Measurements from ENCODE around the gene ENO2.
A peak's percentile ranks its signal among the peaks of the same experiment; 100 is the strongest.
"Not testable (repeated sequence)": the region's sequence is repeated elsewhere in the genome, so short reads cannot be mapped to it uniquely, and the experiment has no call there.

ENO2 gene

DNA sequence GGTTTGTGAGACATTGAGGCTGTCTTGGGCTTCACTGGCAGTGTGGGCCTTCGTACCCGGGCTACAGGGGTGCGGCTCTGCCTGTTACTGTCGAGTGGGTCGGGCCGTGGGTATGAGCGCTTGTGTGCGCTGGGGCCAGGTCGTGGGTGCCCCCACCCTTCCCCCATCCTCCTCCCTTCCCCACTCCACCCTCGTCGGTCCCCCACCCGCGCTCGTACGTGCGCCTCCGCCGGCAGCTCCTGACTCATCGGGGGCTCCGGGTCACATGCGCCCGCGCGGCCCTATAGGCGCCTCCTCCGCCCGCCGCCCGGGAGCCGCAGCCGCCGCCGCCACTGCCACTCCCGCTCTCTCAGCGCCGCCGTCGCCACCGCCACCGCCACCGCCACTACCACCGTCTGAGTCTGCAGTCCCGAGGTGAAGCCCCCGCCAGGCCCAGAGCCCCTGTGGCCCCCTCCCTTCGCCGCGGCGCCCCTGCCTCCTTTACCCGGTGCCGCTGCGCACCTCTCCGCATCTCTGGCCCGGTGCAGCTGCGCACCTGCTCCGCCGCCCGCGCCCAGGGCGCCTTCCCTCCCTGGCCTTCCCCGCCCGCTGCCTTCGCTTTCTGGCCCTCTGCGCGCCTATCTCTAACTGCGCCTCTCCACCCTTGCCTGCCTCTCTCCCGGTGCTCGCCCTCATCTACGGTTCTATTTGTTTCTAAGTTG lies at the start of gene ENO2:
ENO2 (plus strand) TSS at position 335 of the 701 bp plus-strand sequence. CDS start 1,253 bp downstream, outside the sequence.
- DNase-seq = peak; percentile 44

DNA sequence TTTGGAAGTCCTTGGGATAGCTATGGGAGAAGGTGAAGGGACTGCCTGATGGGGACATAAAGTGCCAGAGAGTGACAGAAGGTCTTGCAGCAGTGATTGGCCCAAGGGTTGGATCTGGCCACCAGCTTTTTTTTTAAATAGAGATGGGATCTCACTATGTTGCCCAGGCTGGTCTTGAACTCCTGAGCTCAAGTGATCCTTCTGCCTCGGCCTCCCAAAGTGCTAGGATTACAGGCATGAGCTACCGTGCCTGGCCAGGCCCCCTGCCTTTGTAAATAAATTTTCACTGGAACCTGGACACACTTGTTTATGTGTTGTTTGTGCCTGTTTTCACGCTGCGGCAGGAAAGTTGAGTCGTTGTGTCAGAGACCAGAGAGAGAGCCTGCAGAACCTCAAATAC lies 49.1 kb upstream of the ENO2 start:
- DNase-seq = not testable (repeated sequence)

DNA sequence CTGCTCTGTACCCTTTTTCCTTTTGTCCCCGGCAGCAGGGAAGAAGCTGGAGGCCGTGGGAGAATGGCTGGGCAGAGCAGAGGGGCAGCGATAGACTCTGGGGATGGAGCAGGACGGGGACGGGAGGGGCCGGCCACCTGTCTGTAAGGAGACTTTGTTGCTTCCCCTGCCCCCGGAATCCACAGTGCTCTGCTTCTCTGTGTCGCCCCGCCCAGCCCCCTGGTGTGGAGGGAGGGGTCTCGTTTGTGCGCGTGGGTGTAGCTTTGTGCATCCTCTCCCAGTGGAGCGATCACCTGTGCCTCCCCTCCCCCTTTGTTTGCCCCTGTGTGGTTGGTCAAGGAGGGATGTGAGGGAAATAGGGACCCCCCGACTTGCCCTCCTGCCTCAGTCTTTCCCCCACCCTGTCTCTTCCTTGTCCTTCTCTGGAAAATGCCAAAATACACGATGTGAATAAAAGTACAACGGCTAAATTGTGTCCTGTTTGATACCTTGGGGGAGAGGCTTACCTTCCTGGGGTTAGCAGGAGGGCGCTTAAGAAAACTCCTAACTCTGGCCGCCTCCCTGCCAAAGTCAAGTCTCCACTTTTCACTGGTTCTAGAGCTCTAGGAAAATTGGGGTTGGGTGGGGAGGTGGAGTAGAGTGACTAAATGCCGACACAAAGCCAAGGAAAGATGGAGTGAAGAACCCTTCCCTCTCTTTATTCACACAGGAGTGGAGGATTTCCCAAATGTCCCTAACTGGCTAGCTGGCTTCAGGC lies 48.0 kb upstream of the ENO2 start:
- DNase-seq = no peak

DNA sequence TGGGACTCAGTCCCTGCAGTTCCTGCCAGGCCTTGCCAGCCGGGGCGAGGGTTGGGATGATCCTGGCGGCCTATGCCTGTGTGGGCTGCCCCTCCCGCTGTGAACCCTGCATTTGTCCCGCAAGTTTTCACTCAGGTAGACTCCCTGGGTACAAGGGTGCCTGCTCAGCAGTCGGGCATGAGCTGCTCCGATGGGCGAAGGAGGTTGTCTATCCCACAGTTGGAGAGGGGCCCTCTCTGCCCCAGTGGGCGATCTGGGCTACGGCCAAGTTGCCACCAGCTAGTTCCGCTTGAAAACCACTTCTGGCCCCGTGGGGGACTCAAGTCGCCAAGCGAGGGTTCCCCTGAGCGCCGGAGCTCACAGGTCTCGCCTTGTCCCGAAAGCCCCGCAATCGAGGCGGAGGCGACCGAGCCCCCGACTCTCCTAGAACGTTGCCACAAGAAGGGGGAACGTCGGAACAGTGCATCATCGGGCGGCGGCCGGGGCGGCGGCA lies 47.4 kb upstream of the ENO2 start:
- DNase-seq = no peak

DNA sequence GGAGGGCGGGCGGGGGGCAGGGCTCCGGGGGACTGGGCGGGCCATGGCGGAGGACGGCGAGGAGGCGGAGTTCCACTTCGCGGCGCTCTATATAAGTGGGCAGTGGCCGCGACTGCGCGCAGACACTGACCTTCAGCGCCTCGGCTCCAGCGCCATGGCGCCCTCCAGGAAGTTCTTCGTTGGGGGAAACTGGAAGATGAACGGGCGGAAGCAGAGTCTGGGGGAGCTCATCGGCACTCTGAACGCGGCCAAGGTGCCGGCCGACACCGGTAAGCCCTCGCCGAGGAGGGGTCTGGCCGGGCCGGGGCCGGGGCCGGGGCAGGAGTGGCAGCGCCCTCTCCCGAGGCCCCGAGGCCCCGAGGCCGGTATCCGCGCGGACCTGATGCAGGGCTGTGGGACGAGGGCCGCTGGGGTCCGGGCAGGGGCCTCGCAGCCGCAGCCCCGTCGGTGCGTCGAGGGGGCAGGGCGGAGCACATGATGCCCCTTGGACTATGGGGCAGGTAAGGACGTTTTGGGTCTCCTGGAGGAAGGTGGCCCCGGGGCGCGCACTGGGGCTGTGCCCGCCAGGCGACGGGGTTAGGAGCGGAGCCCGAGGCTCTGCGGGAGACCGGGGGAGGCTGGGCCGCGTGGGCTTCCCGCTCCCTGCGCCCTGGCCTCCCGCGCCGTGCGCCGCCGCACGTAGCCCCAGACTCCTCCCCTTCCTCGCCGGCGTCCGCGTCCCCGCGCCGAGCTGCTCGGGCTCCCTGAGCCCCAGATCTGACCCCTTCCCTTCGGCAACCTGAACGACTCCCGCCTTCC lies 46.8 kb upstream of the ENO2 start, which contains the start of gene TPI1:
TPI1 (plus strand) TSS at position 119 of the 798 bp plus-strand sequence; CDS start at position 155, 36 bp downstream.
- DNase-seq = peak; percentile 68

DNA sequence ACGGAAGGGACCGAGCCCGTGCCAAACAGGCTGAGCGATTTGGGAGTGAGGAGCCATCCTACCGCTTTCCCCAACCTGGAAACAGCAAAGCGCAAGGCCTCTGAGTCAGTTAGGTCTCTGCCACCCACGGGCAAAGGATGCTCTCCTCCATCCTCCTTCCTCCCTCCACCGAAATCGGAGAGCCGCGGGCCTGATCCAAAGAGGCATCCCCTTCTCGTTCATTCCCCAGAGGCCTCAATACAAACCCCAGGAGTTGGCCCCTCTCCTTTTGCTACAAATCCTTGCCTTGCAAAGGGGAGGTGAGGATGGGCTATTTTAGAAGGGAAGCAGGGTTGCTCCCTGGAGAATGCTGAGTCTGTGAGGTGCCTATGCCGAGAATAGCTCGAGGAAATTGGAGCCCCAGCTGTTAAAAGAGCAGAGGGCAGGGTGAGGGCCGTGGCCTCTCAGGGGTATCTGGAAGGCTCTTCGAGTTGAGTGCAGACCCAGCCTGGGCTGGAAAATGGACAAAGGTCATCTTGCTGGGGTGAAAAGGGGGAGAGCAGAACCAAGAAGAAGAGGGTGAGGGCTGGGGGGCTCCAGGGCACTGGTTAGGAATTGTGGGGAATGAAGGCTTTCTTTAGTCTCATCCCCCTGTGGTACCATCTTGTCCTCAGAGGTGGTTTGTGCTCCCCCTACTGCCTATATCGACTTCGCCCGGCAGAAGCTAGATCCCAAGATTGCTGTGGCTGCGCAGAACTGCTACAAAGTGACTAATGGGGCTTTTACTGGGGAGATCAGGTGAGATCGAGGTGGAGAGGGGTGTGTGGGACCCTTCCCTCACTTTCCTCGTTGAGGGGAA lies 46.0 kb upstream of the ENO2 start:
- DNase-seq = no peak

DNA sequence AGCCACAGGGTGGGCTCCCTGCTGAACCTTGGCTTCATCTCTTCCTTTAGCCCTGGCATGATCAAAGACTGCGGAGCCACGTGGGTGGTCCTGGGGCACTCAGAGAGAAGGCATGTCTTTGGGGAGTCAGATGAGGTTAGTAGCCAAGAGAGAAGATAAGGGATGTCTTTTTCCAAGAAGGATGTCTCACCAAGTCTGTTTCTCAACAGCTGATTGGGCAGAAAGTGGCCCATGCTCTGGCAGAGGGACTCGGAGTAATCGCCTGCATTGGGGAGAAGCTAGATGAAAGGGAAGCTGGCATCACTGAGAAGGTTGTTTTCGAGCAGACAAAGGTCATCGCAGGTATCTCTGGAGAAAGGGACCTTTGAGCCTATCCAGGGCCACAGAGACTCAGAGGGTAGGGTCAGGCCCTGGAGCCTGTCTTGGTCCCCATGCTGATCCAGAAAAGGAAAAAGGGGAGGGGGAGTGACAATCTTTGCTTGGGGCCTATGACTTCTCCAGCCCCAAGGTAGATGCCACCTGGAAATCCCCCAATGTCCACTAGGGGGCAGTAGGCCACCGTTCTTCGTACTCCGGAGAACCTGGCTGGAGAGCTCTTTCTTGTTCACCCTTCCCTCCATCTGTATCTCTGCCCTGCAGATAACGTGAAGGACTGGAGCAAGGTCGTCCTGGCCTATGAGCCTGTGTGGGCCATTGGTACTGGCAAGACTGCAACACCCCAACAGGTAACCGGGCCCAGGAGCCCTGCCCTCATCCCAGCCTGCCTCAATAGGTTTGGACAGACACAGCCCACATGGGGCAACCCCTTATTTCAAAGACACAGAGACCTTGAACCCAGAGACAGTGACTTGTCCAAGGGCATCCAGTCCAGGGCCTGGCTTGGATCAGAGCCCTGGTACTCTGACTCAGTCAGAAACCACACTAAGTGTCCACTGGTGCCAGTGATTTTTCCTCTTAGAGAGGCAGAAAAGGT lies 45.0 kb upstream of the ENO2 start:
- peak; percentile 56 for DNase-seq

DNA sequence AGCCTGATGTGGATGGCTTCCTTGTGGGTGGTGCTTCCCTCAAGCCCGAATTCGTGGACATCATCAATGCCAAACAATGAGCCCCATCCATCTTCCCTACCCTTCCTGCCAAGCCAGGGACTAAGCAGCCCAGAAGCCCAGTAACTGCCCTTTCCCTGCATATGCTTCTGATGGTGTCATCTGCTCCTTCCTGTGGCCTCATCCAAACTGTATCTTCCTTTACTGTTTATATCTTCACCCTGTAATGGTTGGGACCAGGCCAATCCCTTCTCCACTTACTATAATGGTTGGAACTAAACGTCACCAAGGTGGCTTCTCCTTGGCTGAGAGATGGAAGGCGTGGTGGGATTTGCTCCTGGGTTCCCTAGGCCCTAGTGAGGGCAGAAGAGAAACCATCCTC lies 44.1 kb upstream of the ENO2 start:
- not testable (repeated sequence) for DNase-seq

DNA sequence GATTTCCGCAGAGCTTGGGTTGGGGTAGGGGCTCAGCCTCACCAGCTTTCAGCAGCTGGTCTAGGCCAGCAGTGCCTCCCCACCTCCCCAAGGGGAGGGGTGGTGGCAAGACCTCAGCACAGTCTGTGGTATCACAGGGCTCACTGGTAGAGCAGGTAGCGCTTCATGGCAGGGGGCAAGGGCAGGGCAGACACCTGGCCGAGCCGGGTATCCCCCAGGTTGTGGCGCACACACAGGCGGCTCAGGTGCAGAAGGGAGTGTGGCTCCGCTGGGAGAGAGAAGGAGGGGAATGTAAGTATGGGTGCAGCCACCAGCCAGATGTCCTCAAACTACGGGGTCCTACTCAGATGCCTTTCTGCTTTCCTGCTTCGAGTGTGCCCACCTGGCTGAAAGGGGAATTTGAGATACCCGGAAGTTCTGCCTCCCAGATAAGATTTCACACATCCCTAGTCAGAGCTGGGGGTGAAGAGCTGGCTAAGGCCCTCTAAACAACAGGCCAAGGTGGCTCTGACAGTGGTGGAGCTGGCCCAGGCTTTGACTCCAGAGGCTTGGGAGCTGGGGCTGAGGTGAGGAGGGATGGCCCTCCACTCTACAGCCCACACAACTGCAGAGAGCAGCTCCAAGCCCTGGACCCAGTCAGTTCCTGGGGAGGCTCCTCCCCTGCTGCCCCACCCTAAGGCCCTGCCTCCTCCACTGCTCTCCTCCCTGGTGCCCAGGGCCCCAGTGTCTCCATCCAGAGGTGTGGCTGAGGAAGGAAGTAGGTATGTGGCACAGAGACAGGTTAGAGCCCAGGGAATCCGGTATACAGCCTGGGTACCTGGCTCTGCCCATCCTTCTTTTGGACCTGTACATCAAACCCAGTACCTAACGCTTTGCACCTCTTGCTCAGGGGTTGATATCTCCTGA lies 43.1 kb upstream of the ENO2 start:
- DNase-seq = no peak

DNA sequence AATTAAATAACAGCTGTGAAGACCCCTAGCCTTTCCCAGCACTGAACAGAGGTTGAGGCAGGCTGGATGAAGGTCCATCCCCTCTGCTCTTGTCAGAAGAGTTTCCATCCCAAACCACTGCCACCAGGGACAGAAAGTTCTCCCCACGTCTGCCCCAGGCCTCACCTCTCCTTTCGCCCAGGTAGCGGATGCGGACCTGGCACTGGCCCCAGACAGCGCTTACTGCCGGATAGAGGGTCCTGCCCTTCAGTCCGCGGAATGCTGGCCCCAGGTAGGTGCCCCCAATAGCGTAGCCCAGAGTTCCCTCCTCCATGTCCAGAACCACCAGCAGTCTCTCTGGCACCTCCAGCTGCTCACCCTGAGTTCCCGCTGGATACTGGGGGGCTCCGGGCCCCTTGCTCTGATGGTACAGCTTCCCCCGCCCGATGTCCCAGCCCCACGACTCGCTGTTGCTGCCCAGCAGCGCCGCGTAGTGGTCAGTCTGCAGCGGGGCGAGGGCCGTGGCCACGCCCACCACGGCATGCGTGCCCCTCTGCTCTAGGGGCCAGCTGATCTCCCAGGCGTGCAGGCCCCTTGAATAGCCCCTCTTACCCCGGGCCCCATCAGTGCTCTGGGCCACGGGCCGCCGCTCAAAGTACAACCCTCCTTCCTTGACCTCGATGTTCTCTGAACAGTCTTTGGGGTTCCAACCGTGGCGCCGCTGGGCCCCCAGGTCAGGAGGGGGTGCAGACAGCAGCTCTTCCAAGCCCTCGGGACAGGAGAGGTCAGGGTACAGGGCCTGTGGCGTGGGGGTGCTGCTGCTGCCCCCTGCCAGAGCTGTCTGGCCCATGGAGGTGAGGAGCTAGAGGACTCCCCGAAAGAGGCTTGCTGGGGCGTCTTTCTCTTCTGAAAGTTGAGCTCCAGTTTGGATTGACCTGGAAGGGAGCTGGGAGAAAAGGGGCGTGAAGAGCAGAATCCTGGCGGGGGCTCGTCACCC lies 42.0 kb upstream of the ENO2 start:
- DNase-seq = peak; percentile 69

DNA sequence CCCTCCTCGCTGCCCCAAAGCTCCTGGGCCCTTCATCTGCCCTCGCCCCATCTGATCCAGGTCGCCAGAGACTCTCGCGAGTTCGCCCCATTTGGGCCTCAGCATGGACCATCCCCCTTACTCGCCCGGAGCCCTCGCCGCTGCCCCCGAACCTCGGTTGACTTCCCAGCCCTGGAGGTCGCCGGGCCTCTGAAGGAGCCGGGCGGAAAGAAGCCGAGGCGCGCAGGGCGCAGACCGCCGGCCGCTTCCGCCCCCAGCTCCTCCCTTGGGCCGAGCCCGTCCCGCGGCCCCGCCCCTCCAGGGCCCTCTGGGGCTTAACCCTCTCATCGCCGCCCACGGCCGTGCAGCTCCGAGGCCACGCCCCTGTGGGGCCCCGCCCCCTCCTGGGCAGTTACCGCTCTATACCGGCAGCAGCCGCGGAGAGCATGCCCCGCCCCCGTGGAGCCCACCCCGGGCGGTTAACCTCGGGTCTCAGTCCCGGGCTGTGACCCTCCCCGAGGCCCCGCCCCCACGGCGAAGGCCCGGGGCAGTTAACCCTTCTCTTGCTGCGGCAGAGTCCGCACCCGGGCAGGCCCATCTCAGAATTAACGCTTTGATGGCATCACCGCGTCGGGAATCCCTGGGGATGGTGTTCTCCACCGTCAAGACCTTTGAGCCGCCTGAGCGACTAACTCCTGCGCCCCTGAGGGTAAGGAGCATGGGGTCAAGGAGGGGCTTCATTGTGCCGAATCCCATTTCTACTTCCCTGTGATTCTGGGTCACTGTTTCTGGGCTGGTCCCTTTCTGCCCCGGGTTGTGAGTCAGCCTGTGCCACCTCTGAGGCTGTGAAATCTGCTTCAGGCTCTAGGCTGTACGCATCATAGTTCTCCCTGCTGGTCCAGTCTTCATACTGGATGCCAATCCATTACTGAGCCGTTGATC lies 41.0 kb upstream of the ENO2 start, which contains the start of gene SPSB2:
SPSB2 (minus strand) TSS at position 210 of the 921 bp plus-strand sequence. CDS start 402 bp downstream, outside the sequence.
- DNase-seq = peak; percentile 94

DNA sequence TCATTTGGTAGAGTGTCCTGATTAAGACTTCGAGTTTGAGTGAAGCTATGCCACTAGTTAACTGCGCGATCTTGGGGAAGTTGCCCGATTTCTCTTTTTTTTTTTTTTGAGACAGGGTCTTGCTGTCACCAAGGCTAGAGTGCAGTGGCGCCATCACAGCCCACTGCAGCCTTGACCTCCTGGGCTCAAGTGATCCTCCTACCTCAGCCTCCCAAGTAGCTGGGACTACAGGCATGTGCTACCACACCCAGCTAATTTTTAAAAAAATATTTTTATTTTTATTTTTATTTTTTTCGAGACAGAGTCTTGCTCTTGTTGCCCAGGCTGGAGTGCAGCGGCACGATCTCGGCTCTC lies 40.4 kb upstream of the ENO2 start:
- DNase-seq = not testable (repeated sequence)

DNA sequence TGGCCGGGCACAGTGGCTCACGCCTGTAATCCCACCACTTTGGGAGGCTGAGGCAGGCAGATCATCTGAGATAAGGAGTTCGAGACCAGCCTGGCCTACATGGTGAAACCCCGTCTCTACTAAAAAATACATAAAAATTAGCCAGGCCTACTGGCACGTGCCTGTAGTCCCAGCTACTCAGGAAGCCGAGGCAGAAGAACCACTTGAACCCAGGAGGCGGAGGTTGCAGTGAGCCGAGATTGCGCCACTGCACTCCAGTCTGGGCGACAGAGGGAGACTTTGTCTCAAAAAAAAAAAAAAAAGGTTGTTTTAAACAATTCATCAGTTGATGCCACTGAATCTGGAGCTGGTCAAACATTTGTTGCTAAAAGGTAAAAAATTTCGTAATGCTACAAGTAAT lies 34.6 kb upstream of the ENO2 start:
- DNase-seq = not testable (repeated sequence)

DNA sequence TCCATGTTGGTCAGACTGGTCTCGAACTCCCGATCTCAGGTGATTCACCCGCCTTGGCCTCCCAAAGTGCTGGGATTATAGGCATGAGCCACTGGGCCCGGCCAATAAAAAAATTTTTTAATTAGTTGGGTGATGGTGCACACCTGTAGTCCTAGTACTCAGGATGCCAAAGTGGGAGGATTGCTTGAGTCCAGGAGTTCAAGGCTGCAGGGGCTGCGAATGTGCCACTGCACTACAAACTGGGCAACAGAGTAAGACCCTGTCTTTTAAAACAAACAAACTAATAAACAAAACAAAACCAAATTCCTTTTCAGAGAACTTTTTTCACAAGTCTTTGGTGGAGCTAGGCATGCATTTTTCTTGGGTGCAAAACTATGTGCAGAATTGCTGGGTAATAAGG lies 31.1 kb upstream of the ENO2 start:
- no peak for DNase-seq

DNA sequence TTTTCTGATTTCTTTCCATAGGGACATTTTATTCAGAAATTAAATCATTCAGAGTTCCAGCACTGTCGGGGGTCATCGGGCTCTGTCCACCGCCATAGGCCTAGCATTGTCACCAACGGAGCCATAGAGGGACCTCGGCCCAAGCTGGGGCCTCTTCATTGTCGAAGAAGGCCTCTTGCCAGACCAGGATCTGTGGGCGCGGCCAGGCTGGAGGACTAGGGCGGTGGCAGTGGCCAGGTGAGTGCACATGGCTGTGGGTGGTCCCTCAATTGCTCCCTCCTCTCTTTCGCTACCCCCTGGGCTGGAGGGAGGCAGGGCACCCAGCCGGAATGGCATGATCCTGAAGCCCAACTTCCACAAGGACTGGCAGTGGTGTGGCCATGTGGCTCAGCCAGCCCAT lies 30.7 kb upstream of the ENO2 start:
- no peak for DNase-seq

DNA sequence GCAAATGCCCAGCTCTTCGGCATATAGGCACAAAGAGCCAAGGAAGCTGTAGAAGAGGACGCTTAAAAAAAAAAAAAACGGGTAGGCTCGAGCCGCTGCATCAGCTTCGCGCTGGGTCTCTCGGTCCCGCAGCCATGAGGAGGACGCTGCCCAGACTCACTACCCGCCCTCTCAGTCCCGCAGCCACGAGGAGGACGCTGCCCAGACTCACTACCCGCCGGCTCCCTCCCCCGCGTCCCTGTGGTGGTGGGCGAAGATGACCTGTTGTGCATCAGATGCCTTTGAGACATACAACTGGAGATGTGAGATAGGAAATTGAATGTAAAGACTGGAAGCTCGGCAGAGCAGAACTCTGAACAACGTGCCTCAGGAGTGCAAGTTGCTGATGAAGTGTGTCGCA lies 29.8 kb upstream of the ENO2 start:
- no peak for DNase-seq

DNA sequence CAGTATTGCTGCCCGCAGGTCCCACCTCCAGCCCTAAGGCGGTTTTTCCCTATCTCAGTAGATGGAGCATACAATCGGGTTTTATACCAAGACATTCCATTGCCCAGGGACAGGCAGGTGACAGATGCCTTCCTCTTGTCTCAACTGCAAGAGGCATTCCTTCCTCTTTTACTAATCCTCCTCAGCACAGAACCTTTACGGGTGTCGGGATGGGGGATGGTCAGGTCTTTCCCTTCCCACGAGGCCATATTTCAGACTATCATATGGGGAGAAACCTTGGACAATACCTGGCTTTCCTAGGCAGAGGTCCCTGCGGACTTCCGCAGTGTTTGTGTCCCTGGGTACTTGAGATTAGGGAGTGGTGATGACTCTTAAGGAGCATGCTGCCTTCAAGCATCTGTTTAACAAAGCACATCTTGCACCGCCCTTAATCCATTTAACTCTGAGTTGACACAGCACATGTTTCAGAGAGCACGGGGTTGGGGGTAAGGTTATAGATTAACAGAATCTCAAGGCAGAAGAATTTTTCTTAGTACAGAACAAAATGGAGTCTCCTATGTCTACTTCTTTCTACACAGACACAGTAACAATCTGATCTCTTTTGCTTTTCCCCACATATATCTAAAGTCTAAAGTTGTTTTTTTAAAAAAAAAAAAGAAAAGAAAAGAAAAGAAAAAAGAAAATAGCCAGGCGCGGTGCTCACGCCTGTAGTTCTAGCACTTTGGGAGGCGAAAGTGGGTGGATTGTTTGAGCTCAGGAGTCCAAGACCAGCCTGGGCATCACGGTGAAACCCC lies 28.0 kb upstream of the ENO2 start:
- DNase-seq = not testable (repeated sequence)
